Left cardiac atrium (tissue), 4 donors: Measurements from ENCODE around the gene SPATA31C1. TPM values are rescaled to one million over a fixed set of nuclear protein-coding genes. Genes with fewer than 3 reads are reported as not detected.

Experiments used
- ATAC-seq, 2 donors: fragments of 200-7000 bp; cut with Tn5 transposase; one replicate each; pipeline ENCODE4 v1.9.1; 2020; ENCODE audit warnings: mild to moderate bottlenecking in 2 of 2, moderate library complexity in 2 of 2
- DNase-seq: peaks from one replicate; pipeline ENCODE4 v3.0.0-alpha.2; 2020
- intact Hi-C, 2 donors: fragments of 100-400 bp; cut with DNase I; formaldehyde crosslinking; loops; one replicate each; pipeline versions ENCODE4 v1.14.1 to v1.15.1; 2022 to 2023
- total RNA-seq, 2 donors: library from RNA; stranded (reverse); fragmentation: NEBNext Ultra II Directional; extraction: Animal tissue kit (Norgen Biotek cat#: 25700); gene quantifications; one replicate each; pipeline ENCODE4 v1.2.1, GENCODE V29; 2021
- donor health status: DM: no; HTN: yes; CAD: no.
- donor health status: DM: no; HTN: yes; CAD: no; lungs with severe emphysema.
- donor health status: DM: yes; HTN: yes; CAD: no.
- donor health status: Dilated cardiomyopathy.

SPATA31C1 gene
- total RNA-seq, 2 donors from 2014 or later: not detected

- no peak for DNase-seq
- no peak for ATAC-seq
- intact Hi-C loops: no loop called here
Measured at GRCh38 chr9:87973122-87973521, 55.4 kb downstream of the SPATA31C1 start.

Other genes with a start within 250 kb of the SPATA31C1 start
- gene CTSL, start 191.8 kb upstream of the SPATA31C1 start, total RNA-seq: 100 to 1,000 TPM; 162 to 165 TPM
- gene SPATA31E1, start 35.1 kb upstream of the SPATA31C1 start, total RNA-seq: not detected
- gene CDK20, start 56.6 kb downstream of the SPATA31C1 start, total RNA-seq: 1 to 10 TPM; 3.6 to 3.7 TPM
- gene SPATA31C2, start 220.5 kb downstream of the SPATA31C1 start, total RNA-seq: not detected